Ovary (tissue), 9 donors: ENCODE measurements around the gene HTN3. TPM values are rescaled to one million over a fixed set of nuclear protein-coding genes. Genes with fewer than 3 reads are reported as not detected.
"Not testable (repeated sequence)": the region's sequence is repeated elsewhere in the genome, so short reads cannot be mapped to it uniquely, and the experiment has no call there.

Experiments used
- DNase-seq, 5 donors: peaks; one replicate each; pipeline ENCODE4 v3.0.0-alpha.2; 2019 to 2020
- H3K27ac ChIP-seq, 2 donors: fragments of 200-600 bp; one replicate each; pipeline versions ENCODE4 v1.5.1 to v1.8.0; 2019 to 2022
- H3K27me3 ChIP-seq: fragments of 200-600 bp; one replicate; pipeline ENCODE4 v1.8.0; 2022
- H3K36me3 ChIP-seq: fragments of 200-600 bp; sonication (generic); one replicate; pipeline ENCODE4 v1.5.1; 2019
- H3K4me1 ChIP-seq: one replicate; pipeline ENCODE4 v1.8.1; 2013; ENCODE audit warnings: mild to moderate bottlenecking, moderate library complexity; ENCODE audit not compliant: insufficient read depth
- H3K4me3 ChIP-seq: fragments of 200-600 bp; sonication (generic); one replicate; pipeline ENCODE4 v1.5.1; 2017
- H3K9me3 ChIP-seq, 2 donors: fragments of 200-600 bp in 1 of 2; sonication (generic) in 1 of 2; one replicate each; pipeline versions ENCODE4 v1.5.1 to v1.8.1; 2013 to 2019; ENCODE audit warnings: mild to moderate bottlenecking in 1 of 2, moderate library complexity in 1 of 2
- CTCF ChIP-seq, 3 donors: fragments of 450-650 bp in 2 of 3; fragments of 200-600 bp in 1 of 3; IDR thresholded peaks; one replicate each; pipeline versions ENCODE4 v1.5.1 to v1.8.0; 2016 to 2022; ENCODE audit warnings: antibody characterized with exemption in 3 of 3, mild to moderate bottlenecking in 1 of 3
- EP300 ChIP-seq: sonication (generic); formaldehyde crosslinking; IDR thresholded peaks from one replicate; pipeline ENCODE4 v1.6.1; 2017; ENCODE audit warnings: antibody characterized with exemption
- POLR2A ChIP-seq: fragments of 450-650 bp; IDR thresholded peaks from one replicate; pipeline ENCODE4 v1.6.1; 2017; ENCODE audit warnings: antibody characterized with exemption, mild to moderate bottlenecking, moderate library complexity
- WGBS, 3 donors: extraction: QIAGEN DNeasy Blood & Tissue Kit in 1 of 3; methylation state at CpG; one replicate each; pipeline versions ENCODE4 v1.1.5 to v1.1.7; 2013 to 2017; 5-methylcytosine and 5-hydroxymethylcytosine counted together
- intact Hi-C, 4 donors: fragments of 100-400 bp; cut with DNase I; formaldehyde crosslinking; loops; one replicate each; pipeline versions ENCODE4 v1.11.0 to v1.15.1; 2022 to 2023
- polyA plus RNA-seq, 2 donors: library from polyadenylated mRNA; stranded (reverse); fragments of 200-250 nt in 1 of 2; fragments of 350-450 nt in 1 of 2; fragmentation: Illumina TruSeq in 1 of 2; extraction: RNeasy Lipid Tissue Mini Kit (QIAGEN cat#74804) in 1 of 2; gene quantifications; one replicate each; pipeline ENCODE4 v1.2.3, GENCODE V29; 2013 to 2014
- total RNA-seq, 7 donors: library from RNA; depleted of rRNA in 2 of 7; stranded (reverse); fragments of >200 nt in 2 of 7; fragmentation: NEBNext Ultra II Directional in 3 of 7; extraction: Animal tissue kit (Norgen Biotek cat#: 25700) in 3 of 7; gene quantifications; one replicate each; pipeline versions ENCODE4 v1.1.0 to v1.2.4, GENCODE V29; 2016 to 2023
- donor health status: DM: no; HTN: no; CAD: no; lungs with moderate emphysema.
- donor health status: DM: no; HTN: no; CAD: no.
- donor health status: Bipolar disorder and iron deficiency.
- donor health status: DM: yes; HTN: yes; CAD: no.
- donor health status: DM: no; HTN: no; CAD: no.
- donor health status: DM: yes; HTN: yes; CAD: no.

The HTN3 gene
- total and polyA plus RNA-seq, 9 donors, result not detected

- intact Hi-C loops, result no loop called here
These were observed 19.5 kb upstream of the HTN3 start for GRCh38 chr4:70008771-70009170.

GRCh38 chr4:70019006-70019405, 9.3 kb upstream of the HTN3 start:
- WGBS, 3 donors, result 75 to 76% (median 75%) methylated on average over 8 to 10 of the region's 10 CpGs
- H3K27ac ChIP-seq, H3K9me3 ChIP-seq, H3K4me1 ChIP-seq, H3K27me3 ChIP-seq, DNase-seq, intact Hi-C loops, H3K4me3 ChIP-seq, H3K36me3 ChIP-seq: not testable (repeated sequence)

More at GRCh38 chr4:70008771-70009170, 19.5 kb upstream of the HTN3 start:
- TF ChIP-seq EP300, result no peak
- TF ChIP-seq POLR2A, result no peak
- no peak for TF ChIP-seq CTCF (IDR thresholded peaks at IDR 0.05)
- H3K27me3 ChIP-seq, result no peaks in the 10 kb centered on the region
- no peaks in the 10 kb centered on the region for H3K36me3 ChIP-seq
- H3K4me3 ChIP-seq, result no peak overlapping the region
- H3K4me1 ChIP-seq, result no peaks in the 10 kb centered on the region
- 60 to 64% (median 63%) methylated on average over 3 of the region's 3 CpGs for WGBS, 3 donors
- H3K27ac ChIP-seq, result no peak overlapping the region
- H3K9me3 ChIP-seq, result no peaks in the 10 kb centered on the region
- no peak for DNase-seq

- WGBS, 3 donors, result 81 to 90% (median 88%) methylated on average over 2 of the region's 2 CpGs
- Histone ChIP-seq H3K4me3 (no peak overlapping the region), H3K27ac (no peak overlapping the region), H3K27me3 (no peaks in the 10 kb centered on the region), H3K4me1 (no peaks in the 10 kb centered on the region), H3K36me3 (no peaks in the 10 kb centered on the region), H3K9me3 (no peaks in the 10 kb centered on the region)
- intact Hi-C loops, result no loop called here
- no peak for DNase-seq
- TF ChIP-seq POLR2A, result no peak
- no peak for TF ChIP-seq EP300
- TF ChIP-seq CTCF (IDR thresholded peaks at IDR 0.05), result no peak
These were observed 5.0 kb upstream of the HTN3 start for GRCh38 chr4:70023218-70023617.

GRCh38 chr4:70027011-70027410, 1.2 kb upstream of the HTN3 start:
- DNase-seq, result no peak
- Histone ChIP-seq H3K27ac (no peak overlapping the region), H3K4me1 (no peaks in the 10 kb centered on the region), H3K4me3 (no peak overlapping the region), H3K36me3 (no peaks in the 10 kb centered on the region), H3K27me3 (no peaks in the 10 kb centered on the region), H3K9me3 (no peaks in the 10 kb centered on the region)
- intact Hi-C loops, result no loop called here
- 79 to 85% (median 83%) methylated on average over 5 of the region's 5 CpGs for whole genome bisulfite sequencing, 3 donors
- TF ChIP-seq POLR2A (no peak), EP300 (no peak), CTCF (IDR thresholded peaks at IDR 0.05) (no peak)

DNA sequence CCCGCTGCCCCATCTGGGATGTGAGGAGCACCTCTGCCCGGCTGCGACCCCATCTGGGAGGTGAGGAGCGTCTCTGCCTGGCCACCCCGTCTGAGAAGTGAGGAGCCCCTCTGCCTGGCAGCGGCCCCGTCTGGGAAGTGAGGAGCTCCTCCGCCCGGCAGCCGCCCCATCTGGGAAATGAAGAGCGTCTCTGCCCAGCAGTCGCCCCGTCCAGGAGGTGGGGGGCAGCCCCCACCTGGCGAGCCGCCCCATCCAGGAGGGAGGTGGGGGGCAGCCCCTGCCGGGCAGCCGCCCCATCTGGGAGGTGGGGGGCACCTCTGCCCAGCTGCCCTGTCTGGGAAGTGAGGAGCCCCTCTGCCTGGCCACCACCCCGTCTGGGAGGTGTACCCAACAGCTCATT, 9.3 kb downstream of the HTN3 start:
- H3K27me3 ChIP-seq, H3K27ac ChIP-seq, H3K4me3 ChIP-seq, intact Hi-C loops, DNase-seq, H3K4me1 ChIP-seq, H3K9me3 ChIP-seq, H3K36me3 ChIP-seq: not testable (repeated sequence)
- 89 to 90% (median 89%) methylated on average over 17 to 18 of the region's 18 CpGs for WGBS, 3 donors

GRCh38 chr4:70039928-70040327, 11.7 kb downstream of the HTN3 start:
- H3K27ac ChIP-seq, intact Hi-C loops, H3K4me1 ChIP-seq, DNase-seq, H3K36me3 ChIP-seq, H3K4me3 ChIP-seq, H3K9me3 ChIP-seq, H3K27me3 ChIP-seq: not testable (repeated sequence)
